ENCODE data around the gene UBR2.

DNA sequence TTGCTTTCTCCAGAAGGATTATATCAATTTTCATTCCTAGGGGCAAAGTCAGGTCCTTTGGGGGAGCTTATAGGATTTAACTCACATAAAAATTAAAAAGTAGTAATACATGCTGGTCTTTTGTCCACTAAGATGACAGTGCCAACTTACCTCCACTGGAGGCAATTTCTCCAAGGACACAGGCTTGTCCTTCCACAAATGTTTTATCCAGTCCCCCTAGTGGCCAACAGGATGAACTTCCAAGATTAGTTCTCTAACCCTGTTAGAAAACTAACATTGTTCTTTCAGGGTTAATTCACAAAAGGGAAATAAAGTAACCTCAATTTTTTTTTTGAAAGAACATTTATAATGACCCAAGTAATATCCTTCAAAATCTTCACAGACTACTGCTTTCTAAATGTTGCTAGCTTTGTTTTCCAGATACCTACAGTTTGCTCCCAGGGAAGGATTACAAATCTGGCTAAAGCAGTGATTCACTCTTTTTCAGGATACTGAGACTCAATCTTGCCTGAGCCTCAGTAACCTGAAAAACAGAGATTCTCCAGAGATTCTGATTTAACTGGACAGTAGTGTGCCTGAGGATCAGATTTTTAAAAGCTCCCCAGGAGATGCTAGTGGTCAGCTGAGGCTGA lies 31.7 kb upstream of the UBR2 start:
- TF ChIP-seq, protein P1, sequence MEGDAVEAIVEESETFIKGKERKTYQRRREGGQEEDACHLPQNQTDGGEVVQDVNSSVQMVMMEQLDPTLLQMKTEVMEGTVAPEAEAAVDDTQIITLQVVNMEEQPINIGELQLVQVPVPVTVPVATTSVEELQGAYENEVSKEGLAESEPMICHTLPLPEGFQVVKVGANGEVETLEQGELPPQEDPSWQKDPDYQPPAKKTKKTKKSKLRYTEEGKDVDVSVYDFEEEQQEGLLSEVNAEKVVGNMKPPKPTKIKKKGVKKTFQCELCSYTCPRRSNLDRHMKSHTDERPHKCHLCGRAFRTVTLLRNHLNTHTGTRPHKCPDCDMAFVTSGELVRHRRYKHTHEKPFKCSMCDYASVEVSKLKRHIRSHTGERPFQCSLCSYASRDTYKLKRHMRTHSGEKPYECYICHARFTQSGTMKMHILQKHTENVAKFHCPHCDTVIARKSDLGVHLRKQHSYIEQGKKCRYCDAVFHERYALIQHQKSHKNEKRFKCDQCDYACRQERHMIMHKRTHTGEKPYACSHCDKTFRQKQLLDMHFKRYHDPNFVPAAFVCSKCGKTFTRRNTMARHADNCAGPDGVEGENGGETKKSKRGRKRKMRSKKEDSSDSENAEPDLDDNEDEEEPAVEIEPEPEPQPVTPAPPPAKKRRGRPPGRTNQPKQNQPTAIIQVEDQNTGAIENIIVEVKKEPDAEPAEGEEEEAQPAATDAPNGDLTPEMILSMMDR (IDR thresholded peaks at IDR 0.05), result peak; percentile 90 to 95 (median 91)
- TF ChIP-seq POLR2A (IDR thresholded peaks at IDR 0.05) (no peak), POLR2AphosphoS5 (IDR thresholded peaks at IDR 0.05) (no peak), EP300 (IDR thresholded peaks at IDR 0.05; ENCODE audit: low read depth) (no peak)
